SK-N-SH (cell line): ENCODE results near the gene ACTN3. TPM values are rescaled to one million over a fixed set of nuclear protein-coding genes. Genes with fewer than 3 reads are reported as not detected.

Experiments used
- CTCF ChIA-PET: fragments of 300-600, 350-600 bp; formaldehyde crosslinking; extraction: SDS; loops from one replicate; lab custom pipeline; 2021; lab: Yijun Ruan, JAX
- POLR2A ChIA-PET: fragments of 350-600 bp; sonication (Branson Sonifier 250); formaldehyde crosslinking; extraction: SDS; loops from one replicate; lab custom pipeline; 2020; ENCODE audit warnings: antibody characterized with exemption, inconsistent platforms; lab: Yijun Ruan, JAX
- DNase-seq: peaks from one replicate; pipeline ENCODE4 v3.0.0; 2012
- H2AFZ ChIP-seq: fragments of 200-600 bp; sonication (generic); 2 replicates; pipeline ENCODE4 v1.8.1; 2016; ENCODE audit warnings: antibody characterized with exemption, mild to moderate bottlenecking, low read depth
- H3F3A ChIP-seq: fragments of 200-600 bp; sonication (generic); replicated peaks from 2 replicates; pipeline ENCODE3; 2016; ENCODE audit warnings: antibody characterized with exemption, mild to moderate bottlenecking; ENCODE audit not compliant: insufficient read depth
- H3K27ac ChIP-seq, 2 experiments: fragments of 200-500 bp in 1 of 2; fragments of 200-600 bp in 1 of 2; sonication (Bioruptor generic) in 1 of 2; sonication (generic), shearing (Covaris generic) in 1 of 2; 2 replicates each; pipeline versions ENCODE4 v1.5.1 to v1.6.1; 2014 to 2016; ENCODE audit warnings: low read depth in 2 of 2, inconsistent platforms in 1 of 2, low read length in 1 of 2, mild to moderate bottlenecking in 1 of 2, mixed read lengths in 1 of 2
- H3K27me3 ChIP-seq: fragments of 200-600 bp; sonication (generic), shearing (Covaris generic); 2 replicates; pipeline ENCODE4 v1.6.1; 2016; ENCODE audit warnings: mixed run types; ENCODE audit not compliant: insufficient read depth
- H3K36me3 ChIP-seq, 2 experiments: fragments of 200-500 bp in 1 of 2; fragments of 200-600 bp in 1 of 2; sonication (Bioruptor generic) in 1 of 2; sonication (generic) in 1 of 2; replicated peaks in 1 of 2; 2 replicates each; pipeline versions ENCODE3 to v1.5.1; 2014 to 2016; ENCODE audit warnings: low read length in 1 of 2, mild to moderate bottlenecking in 1 of 2; ENCODE audit not compliant: insufficient read depth in 2 of 2, control insufficient read depth in 1 of 2
- H3K4me1 ChIP-seq, 2 experiments: fragments of 200-500 bp in 1 of 2; fragments of 200-600 bp in 1 of 2; sonication (Bioruptor generic) in 1 of 2; sonication (generic), shearing (Covaris generic) in 1 of 2; 2 replicates each; pipeline versions ENCODE4 v1.5.1 to v1.6.1; 2014 to 2016; ENCODE audit warnings: low read depth in 1 of 2, low read length in 1 of 2, mixed run types in 1 of 2; ENCODE audit not compliant: insufficient read depth in 2 of 2, control insufficient read depth in 1 of 2
- H3K4me2 ChIP-seq: fragments of 200-600 bp; sonication (generic), shearing (Covaris generic); 2 replicates; pipeline ENCODE4 v1.6.1; 2017; ENCODE audit warnings: mixed run types
- H3K4me3 ChIP-seq, 2 experiments: fragments of 200-500 bp in 1 of 2; fragments of 200-600 bp in 1 of 2; sonication (Bioruptor generic) in 1 of 2; sonication (generic), shearing (Covaris generic) in 1 of 2; 2 replicates each; pipeline versions ENCODE4 v1.5.1 to v1.8.1; 2014 to 2016; ENCODE audit warnings: low read depth in 2 of 2, inconsistent platforms in 1 of 2, low read length in 1 of 2, mild to moderate bottlenecking in 1 of 2, mixed read lengths in 1 of 2, moderate library complexity in 1 of 2
- H3K79me2 ChIP-seq: fragments of 200-600 bp; sonication (generic); 2 replicates; pipeline ENCODE4 v1.8.1; 2017; ENCODE audit warnings: mild to moderate bottlenecking; ENCODE audit not compliant: insufficient read depth
- H3K9ac ChIP-seq: fragments of 200-600 bp; sonication (generic); 2 replicates; pipeline ENCODE4 v1.6.1; 2017; ENCODE audit warnings: mixed run types
- H3K9me2 ChIP-seq: fragments of 200-600 bp; sonication (generic); 2 replicates; pipeline ENCODE4 v1.6.1; 2017; ENCODE audit warnings: mixed run types
- H3K9me3 ChIP-seq: fragments of 200-600 bp; sonication (generic); 2 replicates; pipeline ENCODE4 v1.6.1; 2017; ENCODE audit warnings: mixed run types, mild to moderate bottlenecking, moderate library complexity
- H4K20me1 ChIP-seq: fragments of 200-600 bp; sonication (generic); 2 replicates; pipeline ENCODE4 v1.6.1; 2017; ENCODE audit warnings: mild to moderate bottlenecking, mixed run types; ENCODE audit not compliant: insufficient read depth
- CHD2 ChIP-seq: fragments of 150-350 bp; IDR thresholded peaks from 2 replicates; pipeline ENCODE4 v1.6.1; 2018; ENCODE audit warnings: low read length; ENCODE audit not compliant: partially characterized antibody
- CTCF ChIP-seq: fragments of 200-600 bp; sonication (generic); IDR thresholded peaks from 2 replicates; pipeline ENCODE4 v1.6.1; 2017; ENCODE audit warnings: antibody characterized with exemption, mild to moderate bottlenecking, moderate library complexity
- ELF1 ChIP-seq: IDR thresholded peaks from 2 replicates; pipeline ENCODE4 v1.4.0; 2012
- EP300 ChIP-seq, 2 experiments: IDR thresholded peaks; 2 replicates each; pipeline versions ENCODE4 v1.4.0 to v1.6.1; 2012; ENCODE audit warnings: borderline replicate concordance in 1 of 2, low read depth in 1 of 2, low read length in 1 of 2
- EZH2phosphoT487 ChIP-seq: fragments of 200-600 bp; sonication (generic); IDR thresholded peaks from 2 replicates; pipeline ENCODE4 v1.6.1; 2017; ENCODE audit warnings: low read depth, mixed run types, mild to moderate bottlenecking, antibody characterized with exemption, moderate library complexity, borderline replicate concordance
- FOXJ3 ChIP-seq: sonication (generic); formaldehyde crosslinking; IDR thresholded peaks from 2 replicates; pipeline ENCODE4 v1.5.1; 2020; ENCODE audit warnings: mild to moderate bottlenecking, missing genetic modification reagents
- FOXM1 ChIP-seq: IDR thresholded peaks from 2 replicates; pipeline ENCODE4 v1.4.0; 2012; ENCODE audit warnings: low read depth, mild to moderate bottlenecking
- GABPA ChIP-seq: IDR thresholded peaks from 2 replicates; pipeline ENCODE4 v1.4.0; 2012; ENCODE audit warnings: low read depth, mild to moderate bottlenecking
- GATA2 ChIP-seq: sonication (generic); formaldehyde crosslinking; IDR thresholded peaks from 2 replicates; pipeline ENCODE4 v1.5.0; 2020; ENCODE audit warnings: mild to moderate bottlenecking, missing genetic modification reagents
- JUND ChIP-seq: IDR thresholded peaks from 2 replicates; pipeline ENCODE4 v1.4.0; 2012
- RCOR1 ChIP-seq: fragments of 150-350 bp; IDR thresholded peaks from 2 replicates; pipeline ENCODE4 v1.6.1; 2017; ENCODE audit warnings: antibody characterized with exemption, low read length
- REST ChIP-seq: IDR thresholded peaks from 2 replicates; pipeline ENCODE4 v1.6.1; 2012; ENCODE audit warnings: mild to moderate bottlenecking, low read depth, low read length, moderate library complexity
- RFX5 ChIP-seq: IDR thresholded peaks from 2 replicates; pipeline ENCODE4 v1.6.1; 2012; ENCODE audit warnings: mild to moderate bottlenecking, improper control_type of control experiment, low read length
- RXRA ChIP-seq: IDR thresholded peaks from 2 replicates; pipeline ENCODE4 v1.4.0; 2012; ENCODE audit warnings: low read depth, mild to moderate bottlenecking, borderline replicate concordance
- SIN3A ChIP-seq: IDR thresholded peaks from 2 replicates; pipeline ENCODE4 v1.6.1; 2012; ENCODE audit warnings: low read depth, mild to moderate bottlenecking, low read length, moderate library complexity, borderline replicate concordance
- TAF1 ChIP-seq: IDR thresholded peaks from 2 replicates; pipeline ENCODE4 v1.6.1; 2012; ENCODE audit warnings: low read depth, mild to moderate bottlenecking, low read length, moderate library complexity, borderline replicate concordance
- TCF12 ChIP-seq: IDR thresholded peaks from 2 replicates; pipeline ENCODE4 v1.4.0; 2012
- WGBS: methylation state at CpG from one replicate; pipeline ENCODE4 v1.1.6; 2017; ENCODE audit warnings: low lambda C conversion rate; 5-methylcytosine and 5-hydroxymethylcytosine counted together
- polyA plus RNA-seq, 3 experiments: library from polyadenylated mRNA; depleted of rRNA; stranded (reverse); fragments of >200 nt; gene quantifications; 2 replicates each; pipeline ENCODE4 v1.2.3, GENCODE V29; 2012
- TF ChIP-seq, protein P1 (sequence below): IDR thresholded peaks from 2 replicates; pipeline ENCODE4; 2012
- TF ChIP-seq, protein P2 (sequence below): IDR thresholded peaks from 2 replicates; pipeline ENCODE4 v1.4.0; 2012; ENCODE audit warnings: low read depth, borderline replicate concordance
- TF ChIP-seq, protein P3 (sequence below): fragments of 150-350 bp; IDR thresholded peaks from 2 replicates; pipeline ENCODE4 v1.6.1; 2017; ENCODE audit warnings: antibody characterized with exemption, low read length, low read depth, borderline replicate concordance

Gene ACTN3
- polyA plus RNA-seq, 1 of the 3 experiments (the other 2 are of a cell fraction) = 0.02 TPM

- Histone ChIP-seq H3K27me3 (no peaks in the 10 kb centered on the region), H3K36me3 (no peaks in the 10 kb centered on the region), H3K4me3 (no peak overlapping the region), H3K9me3 (no peaks in the 10 kb centered on the region), H3F3A (no peaks in the 10 kb centered on the region)
- WGBS = 83% methylated on average over 7 of the region's 27 CpGs
- TF ChIP-seq RCOR1 = no peak
- no peak for TF ChIP-seq TCF12
- no peak for TF ChIP-seq RXRA
- no peak for TF ChIP-seq TAF1
- TF ChIP-seq, protein P1, sequence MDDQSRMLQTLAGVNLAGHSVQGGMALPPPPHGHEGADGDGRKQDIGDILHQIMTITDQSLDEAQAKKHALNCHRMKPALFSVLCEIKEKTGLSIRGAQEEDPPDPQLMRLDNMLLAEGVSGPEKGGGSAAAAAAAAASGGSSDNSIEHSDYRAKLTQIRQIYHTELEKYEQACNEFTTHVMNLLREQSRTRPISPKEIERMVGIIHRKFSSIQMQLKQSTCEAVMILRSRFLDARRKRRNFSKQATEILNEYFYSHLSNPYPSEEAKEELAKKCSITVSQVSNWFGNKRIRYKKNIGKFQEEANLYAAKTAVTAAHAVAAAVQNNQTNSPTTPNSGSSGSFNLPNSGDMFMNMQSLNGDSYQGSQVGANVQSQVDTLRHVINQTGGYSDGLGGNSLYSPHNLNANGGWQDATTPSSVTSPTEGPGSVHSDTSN = no peak
- TF ChIP-seq FOXJ3 = no peak
- TF ChIP-seq CTCF = no peak
- no peak for TF ChIP-seq RFX5
- TF ChIP-seq JUND = no peak
- no peak for TF ChIP-seq SIN3A
- no peak for TF ChIP-seq ELF1
- no peak for TF ChIP-seq EZH2phosphoT487
- no peak for TF ChIP-seq EP300 (IDR thresholded peaks at IDR 0.05; ENCODE audit: borderline replicate concordance in 1 of 2, low read depth in 1 of 2, low read length in 1 of 2)
- no peak for TF ChIP-seq CHD2
- TF ChIP-seq GABPA = no peak
- TF ChIP-seq GATA2 (CRISPR knock-in tag) = no peak
- TF ChIP-seq, protein P2, sequence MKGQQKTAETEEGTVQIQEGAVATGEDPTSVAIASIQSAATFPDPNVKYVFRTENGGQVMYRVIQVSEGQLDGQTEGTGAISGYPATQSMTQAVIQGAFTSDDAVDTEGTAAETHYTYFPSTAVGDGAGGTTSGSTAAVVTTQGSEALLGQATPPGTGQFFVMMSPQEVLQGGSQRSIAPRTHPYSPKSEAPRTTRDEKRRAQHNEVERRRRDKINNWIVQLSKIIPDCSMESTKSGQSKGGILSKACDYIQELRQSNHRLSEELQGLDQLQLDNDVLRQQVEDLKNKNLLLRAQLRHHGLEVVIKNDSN = no peak
- TF ChIP-seq REST = no peak
- TF ChIP-seq FOXM1 = no peak
- TF ChIP-seq, protein P3, sequence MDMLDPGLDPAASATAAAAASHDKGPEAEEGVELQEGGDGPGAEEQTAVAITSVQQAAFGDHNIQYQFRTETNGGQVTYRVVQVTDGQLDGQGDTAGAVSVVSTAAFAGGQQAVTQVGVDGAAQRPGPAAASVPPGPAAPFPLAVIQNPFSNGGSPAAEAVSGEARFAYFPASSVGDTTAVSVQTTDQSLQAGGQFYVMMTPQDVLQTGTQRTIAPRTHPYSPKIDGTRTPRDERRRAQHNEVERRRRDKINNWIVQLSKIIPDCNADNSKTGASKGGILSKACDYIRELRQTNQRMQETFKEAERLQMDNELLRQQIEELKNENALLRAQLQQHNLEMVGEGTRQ = no peak
- TF ChIP-seq, all 33 proteins: peak for 0
- H3K4me2 ChIP-seq = no peak overlapping the region
- DNase-seq = no peak
- no peaks in the 10 kb centered on the region for H4K20me1 ChIP-seq
- ChIA-PET POLR2A (interaction anchor here (0.6 to 1.4 kb wide), 2 partner anchors 14 to 20 kb away, joined by 3 to 4 read pairs; partner anchors contain the start of gene ZDHHC24), CTCF (interaction anchor here (1.0 kb wide), 1 partner anchor 118 kb away, joined by 3 read pairs; the partner anchor contains the start of gene RBM4B)
- H2AFZ ChIP-seq = no peak overlapping the region
- H3K4me1 ChIP-seq = no peaks in the 10 kb centered on the region; a peak in 1 of 4 replicates
- no peaks in the 10 kb centered on the region for H3K9me2 ChIP-seq
- no peak overlapping the region for H3K27ac ChIP-seq
- no peaks in the 10 kb centered on the region for H3K79me2 ChIP-seq
- no peak overlapping the region for H3K9ac ChIP-seq
These were observed 13.4 kb downstream of the ACTN3 start for GRCh38 chr11:66559866-66560676.
